ENCODE data around the gene DONSON.

Gene DONSON

DNA sequence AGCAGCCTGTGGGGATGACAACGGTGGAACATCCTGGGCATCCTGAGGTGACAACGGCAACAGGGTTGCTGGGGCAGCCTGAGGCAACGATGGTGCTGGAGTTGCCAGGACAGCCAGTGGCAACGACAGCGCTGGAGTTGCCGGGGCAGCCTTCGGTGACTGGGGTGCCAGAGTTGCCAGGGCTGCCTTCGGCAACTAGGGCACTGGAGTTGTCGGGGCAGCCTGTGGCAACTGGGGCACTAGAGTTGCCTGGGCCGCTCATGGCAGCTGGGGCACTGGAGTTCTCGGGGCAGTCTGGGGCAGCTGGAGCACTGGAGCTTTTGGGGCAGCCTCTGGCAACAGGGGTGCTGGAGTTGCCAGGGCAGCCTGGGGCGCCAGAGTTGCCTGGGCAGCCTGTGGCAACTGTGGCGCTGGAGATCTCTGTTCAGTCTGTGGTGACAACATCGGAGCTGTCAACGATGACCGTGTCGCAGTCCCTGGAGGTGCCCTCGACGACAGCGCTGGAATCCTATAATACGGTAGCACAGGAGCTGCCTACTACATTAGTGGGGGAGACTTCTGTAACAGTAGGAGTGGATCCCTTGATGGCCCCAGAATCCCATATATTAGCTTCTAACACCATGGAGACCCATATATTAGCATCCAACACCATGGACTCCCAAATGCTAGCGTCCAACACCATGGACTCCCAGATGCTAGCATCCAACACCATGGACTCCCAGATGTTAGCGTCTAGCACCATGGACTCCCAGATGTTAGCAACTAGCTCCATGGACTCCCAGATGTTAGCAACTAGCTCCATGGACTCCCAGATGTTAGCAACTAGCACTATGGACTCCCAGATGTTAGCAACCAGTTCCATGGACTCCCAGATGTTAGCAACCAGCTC lies 37.5 kb downstream of the DONSON start:
- no peak overlapping the region for H3K4me3 ChIP-seq (ENCODE audit: low read depth, low read length)
- no peak for DNase-seq (ENCODE audit: low read depth)
- in situ Hi-C loops (cut with HindIII; ENCODE audit: low sequenced_read_pairs): no loop called here
- no peak for TF ChIP-seq CTCF (IDR thresholded peaks at IDR 0.05; ENCODE audit: low read depth, low read length, missing control alignments)

GRCh38 chr21:33549848-33550771 lies 38.4 kb downstream of the DONSON start:
- no peak for DNase-seq (ENCODE audit: low read depth)
- TF ChIP-seq CTCF (IDR thresholded peaks at IDR 0.05; ENCODE audit: low read depth, low read length, missing control alignments): no peak
- in situ Hi-C loops (cut with HindIII; ENCODE audit: low sequenced_read_pairs): no loop called here
- no peak overlapping the region for H3K4me3 ChIP-seq (ENCODE audit: low read depth, low read length)

DNA sequence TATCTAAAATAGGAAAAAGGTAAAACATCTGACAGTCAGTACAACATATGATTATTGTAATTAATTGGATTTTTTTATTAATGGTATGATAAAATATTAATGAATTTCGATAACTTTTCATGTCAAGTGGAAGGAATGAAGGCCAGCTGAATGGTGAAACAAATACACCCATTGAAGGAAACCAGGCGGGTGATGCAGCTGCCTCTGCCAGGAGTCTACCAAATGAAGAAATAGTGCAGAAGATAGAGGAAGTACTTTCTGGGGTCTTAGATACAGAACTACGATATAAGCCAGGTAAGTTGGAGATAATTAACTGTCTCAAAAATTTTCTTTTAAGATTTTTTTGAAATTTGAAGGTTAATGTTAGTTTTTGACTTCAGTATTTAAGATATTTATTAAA lies 42.4 kb downstream of the DONSON start:
- no peak for TF ChIP-seq CTCF (IDR thresholded peaks at IDR 0.05; ENCODE audit: low read depth, low read length, missing control alignments)
- no peak overlapping the region for H3K4me3 ChIP-seq (ENCODE audit: low read depth, low read length)
- in situ Hi-C loops (cut with HindIII; ENCODE audit: low sequenced_read_pairs): no loop called here
- DNase-seq (ENCODE audit: low read depth): no peak

DNA sequence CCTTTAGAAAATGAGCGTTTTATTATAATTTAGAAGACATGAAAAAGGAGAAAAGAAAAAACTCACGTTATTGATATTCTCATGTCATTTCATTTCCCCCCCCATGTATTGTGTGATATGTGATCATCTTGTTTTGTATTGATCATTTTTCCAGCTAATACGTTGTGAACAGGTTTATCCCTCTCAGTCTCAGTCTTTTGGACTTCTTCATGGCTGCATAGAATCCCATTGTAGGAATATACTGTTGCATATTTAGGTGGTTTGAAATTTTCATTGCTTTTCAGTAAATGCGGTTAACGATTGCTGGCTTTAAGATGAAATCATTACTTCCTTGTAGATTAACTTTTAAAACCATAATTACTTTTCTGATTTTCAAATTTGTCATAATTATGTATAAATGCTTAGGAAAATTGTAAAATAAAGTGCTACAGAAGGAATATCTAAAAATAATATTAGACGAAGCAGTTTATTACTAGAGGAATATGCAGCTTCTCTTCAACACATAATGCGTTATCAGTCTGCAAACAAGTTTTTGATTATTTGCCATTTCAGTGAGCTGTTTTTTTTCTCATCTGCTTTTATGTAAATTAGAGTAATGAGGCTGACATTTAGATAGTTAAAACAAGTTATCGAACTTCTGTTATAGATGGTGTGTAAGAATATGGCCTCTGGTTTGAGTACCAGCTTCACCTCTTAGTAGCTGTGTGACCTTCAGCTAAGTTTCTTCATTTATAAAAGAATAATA lies 43.9 kb downstream of the DONSON start:
- in situ Hi-C loops (cut with HindIII; ENCODE audit: low sequenced_read_pairs): no loop called here
- no peak for DNase-seq (ENCODE audit: low read depth)
- TF ChIP-seq CTCF (IDR thresholded peaks at IDR 0.05; ENCODE audit: low read depth, low read length, missing control alignments): no peak
- peak overlapping the region; percentile 78 for H3K4me3 ChIP-seq (ENCODE audit: low read depth, low read length)

DNA sequence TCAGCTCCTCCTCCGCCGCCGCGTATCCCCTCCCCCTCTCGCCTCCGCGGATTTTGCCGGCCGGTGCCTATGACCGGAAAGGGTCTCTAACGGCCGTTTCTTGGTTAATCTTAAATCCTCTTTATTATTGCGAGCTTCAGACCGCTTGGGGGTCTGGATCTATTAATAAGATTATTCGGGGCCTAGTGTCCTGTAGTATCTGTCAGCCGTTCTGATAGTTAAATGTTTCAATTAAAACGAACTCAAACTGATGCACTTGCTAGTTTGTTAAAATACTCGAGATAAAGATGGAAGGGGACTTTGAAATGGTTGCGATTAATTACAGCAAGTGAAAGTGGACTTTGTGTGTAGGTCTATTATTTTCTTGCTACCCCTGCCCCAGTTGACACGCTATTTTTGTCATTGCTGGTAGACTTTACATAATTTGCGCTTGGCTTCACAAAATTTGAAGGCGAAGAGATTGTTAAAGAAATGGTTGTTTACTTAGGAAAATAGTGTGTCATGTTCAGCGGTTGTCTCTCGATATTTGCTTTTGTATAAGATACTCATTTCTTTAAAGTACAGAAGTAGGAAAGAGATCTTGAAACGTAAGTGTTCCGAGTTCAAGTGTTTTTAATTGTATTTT lies 44.9 kb downstream of the DONSON start:
- TF ChIP-seq CTCF (IDR thresholded peaks at IDR 0.05; ENCODE audit: low read depth, low read length, missing control alignments): no peak
- peak; percentile 18 for DNase-seq (ENCODE audit: low read depth)
- peak overlapping the region; percentile 78 for H3K4me3 ChIP-seq (ENCODE audit: low read depth, low read length)
- in situ Hi-C loops (cut with HindIII; ENCODE audit: low sequenced_read_pairs): no loop called here

Data from astrocyte of the cerebellum (primary cell).